ENCODE measurements around the gene ABCD3.
A peak's percentile ranks its signal among the peaks of the same experiment; 100 is the strongest.

- peak; percentile 52 to 60 for TF ChIP-seq CTCF (conservative IDR thresholded peaks at IDR 0.05 in 1 of 2, IDR thresholded peaks at IDR 0.05 in 1 of 2; ENCODE audit: low read depth in 1 of 2, low read length in 2 of 2)
- TF ChIP-seq EZH2 (IDR thresholded peaks at IDR 0.05; ENCODE audit: low read length, missing control alignments) = no peak
These were observed 104.1 kb downstream of the ABCD3 start for GRCh38 chr1:94522304-94522703.

All from fibroblast of lung (primary cell).